ENCODE measurements around the gene KICS2. TPM values are rescaled to one million over a fixed set of nuclear protein-coding genes. Genes with fewer than 3 reads are reported as not detected.

KICS2 gene
- total and polyA plus RNA-seq, 2 of the 8 experiments (the other 6 are each of a cell fraction or from before 2014, with no cell fraction given): 5.6 to 9.5 TPM

GRCh38 chr12:64252681-64253080, 30.6 kb upstream of the KICS2 start:
- no peak for TF ChIP-seq POU5F1 (IDR thresholded peaks at IDR 0.05; ENCODE audit: low read depth, low read length)
- Histone ChIP-seq H3K4me3 (ENCODE audit: extremely low read depth in 1 of 4, insufficient read depth in 2 of 4, low read depth in 3 of 4, low read length in 4 of 4) (no peak overlapping the region), H3K18ac (ENCODE audit: extremely low read depth, low read length) (no peak overlapping the region), H2AK5ac (ENCODE audit: low read depth, low read length) (no peak overlapping the region; the same call in 1 of the 2 replicates), H3K27ac (ENCODE audit: low read depth, low read length) (no peak overlapping the region), H3K9me3 (ENCODE audit: insufficient read depth in 2 of 2, low read depth in 1 of 2, low read length in 1 of 2) (no peaks in the 10 kb centered on the region), H4K5ac (ENCODE audit: insufficient read length, low read depth, low read length) (no peak overlapping the region), H3K4me1 (replicated peaks in 1 of 4; ENCODE audit: control insufficient read depth in 3 of 4, insufficient read depth in 4 of 4, low read length in 3 of 4) (peaks cover 0 to 2% (median 0%) of the 10 kb centered on the region in 4 experiments; a peak in 1 of 7 replicates), H3K4me2 (ENCODE audit: insufficient read depth in 1 of 2, low read depth in 2 of 2, low read length in 2 of 2) (no peak overlapping the region), H3K23ac (ENCODE audit: insufficient read length) (no peak overlapping the region), H2BK20ac (ENCODE audit: low read length) (no peak overlapping the region), H3K36me3 (ENCODE audit: control insufficient read depth in 2 of 4, insufficient read depth in 4 of 4, low read length in 3 of 4) (no peaks in the 10 kb centered on the region), H2BK120ac (replicated peaks; ENCODE audit: low read depth, low read length) (no peak overlapping the region), H3K56ac (replicated peaks; ENCODE audit: insufficient read length, low read depth, low read length) (no peak overlapping the region), H3K4ac (replicated peaks; ENCODE audit: insufficient read length, low read depth, low read length) (no peak overlapping the region), H3K23me2 (ENCODE audit: low read depth, low read length) (no peaks in the 10 kb centered on the region), H4K8ac (ENCODE audit: extremely low read depth, insufficient read depth, low read length) (no peak overlapping the region), H2BK15ac (ENCODE audit: low read length) (no peak overlapping the region), H4K91ac (replicated peaks; ENCODE audit: insufficient read length, low read length) (no peak overlapping the region), H3K79me2 (ENCODE audit: control insufficient read depth in 1 of 2, insufficient read depth in 2 of 2, low read length in 2 of 2) (no peaks in the 10 kb centered on the region), H3K14ac (ENCODE audit: insufficient read length) (no peak overlapping the region), H4K20me1 (replicated peaks in 1 of 2; ENCODE audit: control insufficient read depth in 1 of 2, insufficient read depth in 2 of 2, low read length in 2 of 2) (no peaks in the 10 kb centered on the region), H3K27me3 (replicated peaks in 1 of 4; ENCODE audit: control insufficient read depth in 3 of 4, extremely low read depth in 1 of 4, insufficient read depth in 3 of 4, low read length in 3 of 4) (no peaks in the 10 kb centered on the region), H2BK12ac (ENCODE audit: low read depth, low read length) (no peak overlapping the region), H3K9ac (replicated peaks in 1 of 4; ENCODE audit: extremely low read depth in 1 of 4, low read depth in 3 of 4, low read length in 3 of 4) (no peak overlapping the region), H3K79me1 (ENCODE audit: low read depth, low read length) (no peaks in the 10 kb centered on the region), H2BK5ac (ENCODE audit: low read depth, low read length) (no peak overlapping the region), H2AFZ (ENCODE audit: low read length) (no peak overlapping the region)
- CTCF ChIA-PET (ENCODE audit: partially characterized antibody): interaction anchor here (0.9 to 2.0 kb wide), 2 partner anchors 9 to 409 kb away, joined by 3 to 8 read pairs; partner anchors contain the start of gene SRGAP1
- DNase-seq (ENCODE audit: low read depth in 1 of 2, low spot score in 2 of 2): no peak
- FAIRE-seq: no peak
- 83% methylated on average over 3 of the region's 3 CpGs; no CpG with 5 or more reads in 1 of the 2 experiments for WGBS, 2 experiments (ENCODE audit: extremely low coverage in 1 of 2, insufficient coverage in 1 of 2, insufficient read length in 1 of 2, insufficient replicate concordance in 2 of 2, low coverage in 1 of 2, low lambda C conversion rate in 2 of 2, missing lambda C conversion rate in 1 of 2)
- POLR2A ChIA-PET (ENCODE audit: partially characterized antibody): interaction anchor here (0.7 kb wide), 1 partner anchor 31 kb away, joined by 3 read pairs; the partner anchor contains the start of gene KICS2
